ENCODE data around the gene GIMD1.

DNA sequence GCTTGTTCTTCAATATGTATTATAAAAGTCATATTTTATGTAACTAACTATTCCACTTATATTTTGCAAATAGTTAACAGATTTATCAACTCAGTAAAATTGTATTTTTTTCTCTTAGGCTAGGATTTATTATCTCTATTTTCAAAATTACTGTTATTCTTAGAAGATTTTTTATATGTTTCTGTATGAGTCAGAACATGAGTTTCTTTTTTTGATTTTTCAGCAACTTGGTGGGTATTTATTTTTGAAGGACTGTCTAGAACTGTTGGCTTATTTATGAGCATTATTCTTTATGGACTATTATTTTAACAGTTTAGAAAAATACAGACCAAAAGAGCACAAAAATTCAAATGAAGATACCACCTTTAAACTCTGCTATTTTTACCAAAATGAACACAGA is 45.5 kb downstream of the GIMD1 start:
- TF ChIP-seq CTCF (IDR thresholded peaks at IDR 0.05), result no peak
- no peak for TF ChIP-seq REST (IDR thresholded peaks at IDR 0.05; ENCODE audit: insufficient read depth in 1 of 2, low read depth in 2 of 2, low read length in 1 of 2)
- no peak for TF ChIP-seq POLR2AphosphoS5 (IDR thresholded peaks at IDR 0.05; ENCODE audit: low read depth, low read length)
- no peak for TF ChIP-seq SIN3A (IDR thresholded peaks at IDR 0.05; ENCODE audit: borderline replicate concordance, insufficient read depth, low read depth, low read length)
- TF ChIP-seq TCF7L2 (IDR thresholded peaks at IDR 0.05; ENCODE audit: low read depth, low read length), result no peak

Measured in Panc1 (cell line).